Hematopoietic multipotent progenitor cell treated with erythropoietin and hydrocortisone succinate and interleukin-3 and kit ligand, for 4 days (in vitro differentiated cells): Measurements from ENCODE around the gene SPATS2L.

Experiments
- DNase-seq: peaks from one replicate; pipeline ENCODE4 v3.0.0-alpha.2; 2015

Gene SPATS2L

GRCh38 chr2:200523158-200523557 is 216.7 kb downstream of the SPATS2L start:
- no peak for DNase-seq

GRCh38 chr2:200523604-200524003 is 217.1 kb downstream of the SPATS2L start:
- DNase-seq = no peak

- DNase-seq = no peak
Measured at GRCh38 chr2:200525066-200525465, 218.6 kb downstream of the SPATS2L start.

- no peak for DNase-seq
Measured at GRCh38 chr2:200525551-200525881, 219.0 kb downstream of the SPATS2L start.

GRCh38 chr2:200525882-200526651 is 219.6 kb downstream of the SPATS2L start, which contains the start of gene SGO2:
TSS of gene SGO2 (plus strand) at chr2:200526207. CDS start at chr2:200532976, 6,769 bp downstream.
- DNase-seq = peak; percentile 99

GRCh38 chr2:200528228-200528627 is 221.7 kb downstream of the SPATS2L start:
- DNase-seq = no peak
